ENCODE measurements around the gene CKAP5. TPM values are rescaled to one million over a fixed set of nuclear protein-coding genes. Genes with fewer than 3 reads are reported as not detected.

Gene CKAP5
- polyA plus RNA-seq, 1 experiment, result 114 TPM

GRCh38 chr11:46856605-46857343, 10.7 kb upstream of the CKAP5 start:
- Histone ChIP-seq H3K27ac (ENCODE audit: low read depth, low read length) (no peak overlapping the region), H3K4me3 (ENCODE audit: low read depth, low read length) (no peak overlapping the region), H3K27me3 (ENCODE audit: control insufficient read depth, insufficient read depth, low read length) (no peaks in the 10 kb centered on the region), H3K9me3 (ENCODE audit: control insufficient read depth, insufficient read depth, low read length) (no peaks in the 10 kb centered on the region)
- no peak for TF ChIP-seq CTCF (IDR thresholded peaks at IDR 0.05; ENCODE audit: low read depth, low read length)
- DNase-seq (ENCODE audit: low read depth, low spot score), result no peak
- CTCF ChIA-PET, result no interaction called here
- POLR2A ChIA-PET, result no interaction called here

- ChIA-PET POLR2A (no interaction called here), CTCF (interaction anchor here (0.5 to 0.6 kb wide), 2 partner anchors 80 to 112 kb away, joined by 3 read pairs; no protein-coding TSS in a partner anchor)
- no peaks in the 10 kb centered on the region for H3K27me3 ChIP-seq (ENCODE audit: control insufficient read depth, insufficient read depth, low read length)
- H3K27ac ChIP-seq (ENCODE audit: low read depth, low read length), result no peak overlapping the region
- H3K4me3 ChIP-seq (ENCODE audit: low read depth, low read length), result no peak overlapping the region
- H3K9me3 ChIP-seq (ENCODE audit: control insufficient read depth, insufficient read depth, low read length), result no peaks in the 10 kb centered on the region
- no peak for TF ChIP-seq CTCF (IDR thresholded peaks at IDR 0.05; ENCODE audit: low read depth, low read length)
- DNase-seq (ENCODE audit: low read depth, low spot score), result no peak
Observed at GRCh38 chr11:46855863-46856262, 9.8 kb upstream of the CKAP5 start.

GRCh38 chr11:46855167-46855566, 9.1 kb upstream of the CKAP5 start:
- Histone ChIP-seq H3K27me3 (ENCODE audit: control insufficient read depth, insufficient read depth, low read length) (no peaks in the 10 kb centered on the region), H3K27ac (ENCODE audit: low read depth, low read length) (no peak overlapping the region), H3K9me3 (ENCODE audit: control insufficient read depth, insufficient read depth, low read length) (no peaks in the 10 kb centered on the region), H3K4me3 (ENCODE audit: low read depth, low read length) (no peak overlapping the region)
- ChIA-PET POLR2A (no interaction called here), CTCF (interaction anchor here (0.6 kb wide), 1 partner anchor 112 kb away, joined by 3 read pairs; no protein-coding TSS in a partner anchor)
- no peak for DNase-seq (ENCODE audit: low read depth, low spot score)
- no peak for TF ChIP-seq CTCF (IDR thresholded peaks at IDR 0.05; ENCODE audit: low read depth, low read length)

- no peaks in the 10 kb centered on the region; the same call in 1 of the 2 replicates for H3K9me3 ChIP-seq (ENCODE audit: control insufficient read depth, insufficient read depth, low read length)
- no peak overlapping the region for H3K4me3 ChIP-seq (ENCODE audit: low read depth, low read length)
- no peak for DNase-seq (ENCODE audit: low read depth, low spot score)
- ChIA-PET CTCF (no interaction called here), POLR2A (interaction anchor here (0.6 kb wide), 1 partner anchor 12 kb away, joined by 5 read pairs; no protein-coding TSS in a partner anchor)
- TF ChIP-seq CTCF (IDR thresholded peaks at IDR 0.05; ENCODE audit: low read depth, low read length), result no peak
- H3K27ac ChIP-seq (ENCODE audit: low read depth, low read length), result no peak overlapping the region
- no peaks in the 10 kb centered on the region for H3K27me3 ChIP-seq (ENCODE audit: control insufficient read depth, insufficient read depth, low read length)
Observed at GRCh38 chr11:46850829-46851380, 4.8 kb upstream of the CKAP5 start.

GRCh38 chr11:46849631-46850030, 3.6 kb upstream of the CKAP5 start:
- H3K27ac ChIP-seq (ENCODE audit: low read depth, low read length), result no peak overlapping the region
- H3K4me3 ChIP-seq (ENCODE audit: low read depth, low read length), result no peak overlapping the region
- CTCF ChIA-PET, result no interaction called here
- no peaks in the 10 kb centered on the region for H3K27me3 ChIP-seq (ENCODE audit: control insufficient read depth, insufficient read depth, low read length)
- POLR2A ChIA-PET, result no interaction called here
- H3K9me3 ChIP-seq (ENCODE audit: control insufficient read depth, insufficient read depth, low read length), result no peaks in the 10 kb centered on the region; the same call in 1 of the 2 replicates
- DNase-seq (ENCODE audit: low read depth, low spot score), result no peak
- TF ChIP-seq CTCF (IDR thresholded peaks at IDR 0.05; ENCODE audit: low read depth, low read length), result no peak

Data from AG04450 (cell line).